ENCODE data around the gene KIAA0753.
"Not testable (repeated sequence)": the region's sequence is repeated elsewhere in the genome, so short reads cannot be mapped to it uniquely, and the experiment has no call there.

KIAA0753 gene

GRCh38 chr17:6668727-6669425, 28.4 kb upstream of the KIAA0753 start:
- DNase-seq (ENCODE audit: low read depth in 2 of 2), result no peak

GRCh38 chr17:6668219-6668618, 27.7 kb upstream of the KIAA0753 start:
- DNase-seq (ENCODE audit: low read depth in 2 of 2), result no peak

DNA sequence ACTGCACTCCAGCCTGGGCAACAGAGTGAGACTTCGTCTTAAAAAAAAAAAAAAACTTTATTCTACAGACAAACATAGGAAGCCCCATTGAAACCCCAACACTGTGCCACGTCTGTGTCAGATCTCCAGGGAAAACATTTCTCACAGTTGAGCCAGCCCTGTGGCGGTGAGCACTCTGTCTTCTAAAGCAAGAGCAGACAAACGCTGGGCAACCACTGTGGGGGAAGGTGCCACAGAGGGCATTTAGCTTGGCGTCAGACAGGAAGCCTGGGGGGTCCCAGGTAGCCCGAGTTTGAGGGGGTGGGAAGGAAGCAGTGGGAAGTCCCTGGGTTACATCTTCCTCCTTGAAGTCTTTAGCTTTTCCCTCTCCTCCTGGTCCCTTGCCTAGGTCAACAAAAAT, 27.0 kb upstream of the KIAA0753 start:
- no peak for DNase-seq (ENCODE audit: low read depth in 2 of 2)

DNA sequence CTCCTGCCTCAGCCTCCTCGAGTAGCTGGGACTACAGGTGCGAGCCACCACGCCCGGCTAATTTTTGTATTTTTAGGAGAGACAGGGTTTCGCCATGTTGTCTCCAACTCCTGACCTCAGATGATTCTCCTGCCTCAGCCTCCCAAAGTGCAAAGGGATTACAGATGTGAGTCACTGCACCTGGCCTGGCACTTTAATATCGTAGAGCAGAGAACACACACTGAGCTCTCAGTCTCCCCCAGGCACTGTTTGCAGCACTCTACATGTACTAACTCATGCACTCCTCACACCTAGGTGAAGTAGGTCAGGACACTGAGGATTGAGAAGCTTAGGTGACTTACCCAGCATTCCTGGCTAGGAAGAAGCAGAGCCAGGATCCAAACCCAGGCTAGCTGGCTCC, 26.0 kb upstream of the KIAA0753 start:
- DNase-seq (ENCODE audit: low read depth in 2 of 2), result no peak

GRCh38 chr17:6666077-6666521, 25.6 kb upstream of the KIAA0753 start:
- peak in 1 of 2 donors; percentile 23 for DNase-seq (ENCODE audit: low read depth in 2 of 2)

GRCh38 chr17:6663200-6663599, 22.7 kb upstream of the KIAA0753 start:
- DNase-seq (ENCODE audit: low read depth in 2 of 2), result not testable (repeated sequence)

GRCh38 chr17:6661464-6661848, 20.9 kb upstream of the KIAA0753 start:
- DNase-seq (ENCODE audit: low read depth in 2 of 2), result no peak

DNA sequence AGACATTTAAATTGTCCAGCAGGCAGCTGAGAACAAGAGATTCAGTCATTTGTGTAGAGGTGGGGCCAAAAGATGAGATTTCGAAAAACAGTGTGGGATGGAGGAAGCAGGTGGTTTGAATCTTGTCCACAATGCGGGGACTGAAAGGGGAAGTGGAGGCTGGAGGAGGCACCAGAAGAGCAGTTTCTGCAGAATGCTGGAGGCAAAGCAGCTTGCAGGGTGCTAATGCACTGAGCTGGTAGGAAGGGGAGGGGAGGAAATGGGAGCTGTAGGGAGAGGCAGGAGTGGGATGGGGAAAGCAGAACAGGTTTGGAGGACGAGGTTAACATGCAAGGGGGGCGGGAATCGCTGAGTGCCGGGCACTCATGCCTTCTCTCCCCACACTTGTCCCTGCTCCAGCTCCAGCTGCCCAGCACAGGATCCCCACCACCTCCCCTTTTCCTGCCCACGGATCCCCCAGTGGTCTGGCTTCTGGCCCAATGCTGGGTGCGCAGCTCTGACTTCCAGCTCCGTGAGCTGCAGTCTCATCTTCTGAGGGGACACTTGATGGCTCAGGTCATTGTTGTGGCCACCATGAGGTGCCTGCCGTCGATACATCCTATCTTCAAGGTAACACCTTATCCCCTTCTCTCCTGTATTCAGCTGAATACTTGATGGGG, 20.4 kb upstream of the KIAA0753 start:
- no peak for DNase-seq (ENCODE audit: low read depth in 2 of 2)

DNA sequence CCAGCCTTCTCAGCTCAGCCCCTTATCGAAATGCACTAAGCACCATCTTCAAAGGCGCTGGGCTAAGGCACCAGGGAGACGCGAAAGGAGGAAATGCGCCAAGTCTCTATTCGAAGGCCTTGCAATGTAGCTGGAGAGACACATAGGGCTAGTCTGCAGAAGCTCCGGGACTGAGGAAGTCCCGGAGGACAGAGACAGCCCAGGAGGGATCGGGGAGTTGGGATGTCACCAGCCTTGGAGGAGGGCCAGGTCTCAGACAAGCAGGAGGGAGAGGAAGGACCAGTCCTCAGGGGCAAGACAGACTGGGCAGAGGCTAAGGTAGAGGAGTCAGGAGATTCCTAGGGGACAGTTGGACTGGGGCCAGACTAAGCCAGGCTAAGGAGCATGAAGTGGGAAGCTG, 19.6 kb upstream of the KIAA0753 start:
- DNase-seq (ENCODE audit: low read depth in 2 of 2), result no peak

- not testable (repeated sequence) for DNase-seq (ENCODE audit: low read depth in 2 of 2)
These were observed 17.9 kb upstream of the KIAA0753 start for GRCh38 chr17:6658411-6658810.

DNA sequence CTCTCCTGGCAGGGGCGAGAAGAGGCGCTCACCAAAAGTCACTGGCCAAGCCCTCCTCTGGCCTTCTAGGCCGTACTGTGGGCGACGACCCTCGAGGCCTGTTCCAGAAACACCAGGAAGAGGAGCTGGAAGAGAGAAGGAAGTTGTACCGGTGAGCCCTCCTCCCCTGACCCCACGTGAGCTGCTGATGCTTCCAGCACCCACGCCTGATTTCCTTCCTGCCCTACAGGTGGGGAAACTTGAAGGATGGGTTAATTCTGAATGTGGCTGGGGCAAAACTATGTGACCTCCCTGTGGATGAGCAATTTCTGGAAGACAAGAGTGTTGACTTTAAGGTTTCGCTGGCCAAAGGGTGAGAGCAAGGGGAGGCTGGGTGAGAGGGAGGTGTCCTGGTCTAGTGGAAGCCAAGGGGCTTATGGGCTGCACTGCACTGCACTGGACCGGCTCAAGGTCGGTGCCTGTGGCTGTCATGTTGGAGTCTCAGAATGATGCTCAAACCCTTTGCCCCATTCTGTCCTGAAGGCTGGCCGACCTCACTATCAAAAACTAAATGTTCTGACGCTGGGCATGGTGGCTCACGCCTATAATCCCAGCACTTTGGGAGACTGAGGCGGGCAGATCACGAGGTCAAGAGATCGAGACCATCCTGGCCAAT, 17.2 kb upstream of the KIAA0753 start:
- no peak for DNase-seq (ENCODE audit: low read depth in 2 of 2)

GRCh38 chr17:6656797-6657632, 16.5 kb upstream of the KIAA0753 start:
- not testable (repeated sequence) for DNase-seq (ENCODE audit: low read depth in 2 of 2)

DNA sequence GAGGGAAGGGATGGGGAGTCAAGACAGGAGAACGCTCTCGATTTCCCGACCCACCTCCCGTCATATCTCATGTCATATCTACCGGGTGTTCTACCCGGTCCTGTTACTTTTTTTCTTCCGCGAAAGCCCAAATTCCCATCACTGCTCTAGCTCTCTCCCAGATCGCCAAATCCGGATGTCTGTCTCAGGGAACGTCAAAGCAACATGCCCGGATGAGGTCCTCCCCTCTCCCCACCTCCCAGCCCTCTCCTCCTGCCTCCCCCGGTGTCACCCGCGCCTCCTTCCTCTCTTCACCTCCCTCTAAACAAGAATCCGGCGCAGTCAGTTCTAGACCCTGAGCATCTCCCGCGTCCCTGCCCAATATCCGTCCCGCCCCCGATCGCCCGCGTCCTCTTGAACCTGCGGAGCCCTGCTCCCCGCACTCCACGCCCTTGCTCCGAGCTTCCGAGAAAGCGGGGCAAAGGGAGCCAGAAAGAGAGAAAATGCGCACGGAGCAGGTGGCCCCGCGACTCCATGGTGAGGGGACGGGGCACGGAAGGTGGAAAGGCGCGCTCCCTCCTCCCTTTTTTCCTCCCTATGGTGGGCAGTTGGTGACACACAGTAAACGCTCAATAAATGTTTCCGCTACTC, 15.3 kb upstream of the KIAA0753 start:
- DNase-seq (ENCODE audit: low read depth in 2 of 2), result not testable (repeated sequence)

GRCh38 chr17:6654841-6655731, 14.6 kb upstream of the KIAA0753 start:
- no peak for DNase-seq (ENCODE audit: low read depth in 2 of 2)

DNA sequence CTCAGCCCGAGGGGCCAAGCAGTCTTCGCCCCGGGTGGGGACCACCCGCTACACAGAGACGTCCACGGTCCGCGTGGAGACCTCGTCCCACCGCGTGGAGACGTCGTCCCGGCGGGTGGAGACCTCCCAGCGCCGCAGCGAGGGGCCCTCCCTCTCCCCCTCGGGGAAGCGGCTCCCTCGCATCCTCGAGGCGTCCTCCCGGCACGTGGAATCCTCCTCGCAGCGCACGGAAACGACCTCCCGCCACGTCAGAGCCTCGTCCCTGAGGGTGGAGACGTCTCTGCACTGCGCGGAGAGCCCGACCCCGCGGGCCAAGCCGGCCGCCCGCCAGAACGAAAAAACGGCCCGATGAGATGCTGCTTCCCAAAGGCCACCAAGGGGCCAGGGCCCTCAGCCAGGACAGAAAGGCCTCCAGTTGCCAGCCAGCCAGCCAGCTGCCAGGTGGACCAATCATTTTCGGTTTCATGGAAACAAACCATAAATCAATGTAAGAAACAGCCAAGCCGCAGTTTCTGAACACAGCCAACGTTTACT, 11.5 kb upstream of the KIAA0753 start:
- no peak for DNase-seq (ENCODE audit: low read depth in 2 of 2)

GRCh38 chr17:6651354-6651918, 10.9 kb upstream of the KIAA0753 start, which contains the start of the genes C17orf100 and MED31:
Gene C17orf100 (plus strand): TSS chr17:6651762. CDS start chr17:6651914, 152 bp downstream.
Gene MED31 (minus strand): TSS chr17:6651605. CDS start chr17:6651528, 77 bp downstream.
- DNase-seq (ENCODE audit: low read depth in 2 of 2), result peak; percentile 87 to 91

DNA sequence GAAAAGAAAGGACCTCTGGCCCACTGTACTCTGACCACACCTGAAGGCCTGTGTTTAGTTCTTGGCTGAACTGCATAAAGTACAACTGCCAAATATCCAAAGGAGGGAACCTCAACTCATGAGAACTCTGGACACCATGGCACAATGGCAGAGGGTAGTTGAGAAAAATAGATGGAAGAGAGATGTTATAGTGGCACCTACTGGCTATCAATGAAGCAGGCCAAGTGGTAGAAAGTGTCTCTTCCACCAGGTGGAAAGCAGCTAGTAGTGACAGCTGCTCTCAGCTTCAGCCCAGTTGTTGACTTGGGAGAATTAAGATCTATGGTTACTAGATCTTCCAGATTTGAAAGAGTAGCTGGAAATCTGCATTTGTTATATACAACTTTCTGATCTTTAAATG, 7.7 kb upstream of the KIAA0753 start:
- no peak for DNase-seq (ENCODE audit: low read depth in 2 of 2)

- no peak for DNase-seq (ENCODE audit: low read depth in 2 of 2)
These were observed 3.1 kb upstream of the KIAA0753 start for GRCh38 chr17:6643451-6644125.

- DNase-seq (ENCODE audit: low read depth in 2 of 2), result no peak
These were observed 2.1 kb upstream of the KIAA0753 start for GRCh38 chr17:6642592-6642991.

Data from stimulated activated CD8-positive, alpha-beta memory T cell treated with anti-CD3 and anti-CD28 coated beads, Interleukin-7, amount 100 ng/mL, for 4 hours (primary cell).